Measurements from ENCODE around the gene B3GALT4. TPM values are rescaled to one million over a fixed set of nuclear protein-coding genes. Genes with fewer than 3 reads are reported as not detected.

The B3GALT4 gene
- total RNA-seq, 6 donors from 2014 or later: 20.1 to 29.7 (median 23.2) TPM

DNA sequence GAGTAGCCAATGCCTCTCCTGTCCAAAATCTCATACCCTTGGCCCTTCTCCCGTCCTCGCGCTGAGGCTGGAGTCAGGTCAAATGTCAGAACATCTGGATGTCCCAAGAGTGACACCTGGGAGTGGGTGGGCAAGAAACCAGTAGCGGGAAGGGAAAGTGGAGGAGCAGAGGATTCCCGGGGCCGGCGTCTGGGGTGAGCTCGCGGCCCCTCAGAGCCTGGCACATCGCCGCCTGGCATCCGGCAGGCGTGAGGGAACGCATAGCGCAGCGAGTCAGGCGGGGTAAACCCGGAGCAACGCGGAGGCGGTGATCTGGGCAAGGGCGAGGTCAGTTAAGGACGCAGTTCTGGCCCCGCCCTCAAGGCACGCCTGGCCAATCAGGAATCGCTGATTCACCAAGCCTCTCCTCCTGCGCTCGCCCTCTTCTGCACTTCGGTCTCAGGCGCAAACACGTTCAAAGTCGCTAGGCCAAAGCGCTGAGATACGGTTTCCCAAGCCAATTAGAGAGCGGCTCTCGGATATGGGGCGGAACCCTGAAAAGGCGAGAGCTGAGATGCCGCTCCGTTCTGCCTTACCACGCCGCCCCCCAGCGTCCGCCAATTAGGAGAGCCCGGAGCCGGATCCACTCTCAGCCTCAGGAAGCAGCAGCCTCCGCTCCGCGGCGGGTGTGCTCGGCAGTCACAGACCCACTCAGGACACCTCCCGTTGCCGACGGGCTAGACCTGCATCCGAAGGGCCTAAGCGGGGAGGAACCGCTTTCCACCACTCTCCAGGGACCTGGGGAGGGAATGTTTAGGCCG is 27.8 kb upstream of the B3GALT4 start:
- H3K4me3 ChIP-seq: peak overlapping the region; percentile 44 to 57 (median 53)
- 0% methylated on average over 21 to 58 of the region's 58 CpGs for WGBS, 2 donors
- H3K27ac ChIP-seq: peak overlapping the region; percentile 88 to 97 (median 93)
- H3K4me1 ChIP-seq: peaks cover 23 to 30% (median 25%) of the 10 kb centered on the region in 4 donors
- H3K36me3 ChIP-seq: peaks cover 0 to 4% (median 0%) of the 10 kb centered on the region in 4 donors
- TF ChIP-seq, protein P1, sequence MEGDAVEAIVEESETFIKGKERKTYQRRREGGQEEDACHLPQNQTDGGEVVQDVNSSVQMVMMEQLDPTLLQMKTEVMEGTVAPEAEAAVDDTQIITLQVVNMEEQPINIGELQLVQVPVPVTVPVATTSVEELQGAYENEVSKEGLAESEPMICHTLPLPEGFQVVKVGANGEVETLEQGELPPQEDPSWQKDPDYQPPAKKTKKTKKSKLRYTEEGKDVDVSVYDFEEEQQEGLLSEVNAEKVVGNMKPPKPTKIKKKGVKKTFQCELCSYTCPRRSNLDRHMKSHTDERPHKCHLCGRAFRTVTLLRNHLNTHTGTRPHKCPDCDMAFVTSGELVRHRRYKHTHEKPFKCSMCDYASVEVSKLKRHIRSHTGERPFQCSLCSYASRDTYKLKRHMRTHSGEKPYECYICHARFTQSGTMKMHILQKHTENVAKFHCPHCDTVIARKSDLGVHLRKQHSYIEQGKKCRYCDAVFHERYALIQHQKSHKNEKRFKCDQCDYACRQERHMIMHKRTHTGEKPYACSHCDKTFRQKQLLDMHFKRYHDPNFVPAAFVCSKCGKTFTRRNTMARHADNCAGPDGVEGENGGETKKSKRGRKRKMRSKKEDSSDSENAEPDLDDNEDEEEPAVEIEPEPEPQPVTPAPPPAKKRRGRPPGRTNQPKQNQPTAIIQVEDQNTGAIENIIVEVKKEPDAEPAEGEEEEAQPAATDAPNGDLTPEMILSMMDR (IDR thresholded peaks at IDR 0.05): peak in 3 of 6 experiments; percentile 38 to 43 (median 39)
- TF ChIP-seq POLR2A (IDR thresholded peaks at IDR 0.05): peak in 3 of 4 donors; percentile 75 to 90 (median 82)
- TF ChIP-seq EP300 (IDR thresholded peaks at IDR 0.05): no peak
- TF ChIP-seq POLR2AphosphoS5 (IDR thresholded peaks at IDR 0.05): peak; percentile 44 to 78
- peak; percentile 95 to 98 for DNase-seq
- no peaks in the 10 kb centered on the region for H3K9me3 ChIP-seq
- no peaks in the 10 kb centered on the region for H3K27me3 ChIP-seq
- ATAC-seq (ENCODE audit: low FRiP score in 2 of 2): peak; percentile 98 to 99

DNA sequence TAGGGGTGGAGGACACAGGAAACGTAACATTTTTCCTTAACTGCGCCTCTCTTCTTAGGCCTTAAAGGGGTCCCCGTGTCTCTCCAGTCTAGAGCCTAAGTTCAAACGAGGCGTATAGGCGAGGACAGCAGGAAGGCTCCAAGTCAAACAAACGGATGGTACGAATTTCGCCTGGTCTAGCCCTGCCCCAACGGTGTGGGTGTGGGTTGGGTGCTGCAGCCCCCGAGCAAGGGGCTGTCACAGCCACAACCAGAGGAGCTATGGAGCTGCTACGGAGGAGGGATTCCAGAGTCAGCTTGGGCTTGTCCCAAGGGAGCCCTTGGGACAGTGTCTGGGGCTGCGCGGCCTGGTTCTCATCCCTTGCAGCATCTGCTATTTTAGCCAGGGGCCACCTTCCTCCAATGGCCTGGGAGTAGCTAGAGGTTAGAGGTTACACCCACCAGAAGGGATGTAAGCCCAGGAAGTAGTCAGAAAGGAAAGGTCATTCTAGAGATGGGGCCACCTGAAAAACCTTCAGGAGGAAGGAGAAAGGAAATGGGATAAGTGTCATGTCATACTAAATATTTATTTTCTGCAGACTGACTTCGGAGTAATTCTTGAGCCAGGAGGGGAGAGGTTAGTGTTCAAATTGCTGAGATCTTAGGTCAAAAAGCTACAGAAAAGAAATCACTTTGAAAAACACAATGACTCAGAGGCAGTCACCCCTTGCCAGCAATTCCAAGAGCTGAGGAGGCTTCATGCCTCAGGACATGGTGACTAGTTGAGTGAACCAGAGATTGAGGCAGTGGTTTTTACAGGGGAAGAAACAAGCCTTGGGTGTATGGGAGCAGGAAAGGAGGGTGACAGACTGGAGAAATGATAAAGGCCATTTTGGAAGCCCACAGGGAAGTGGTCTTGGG is 26.9 kb upstream of the B3GALT4 start:
- no peak for ATAC-seq (ENCODE audit: low FRiP score in 2 of 2)
- 17 to 23% methylated on average over 14 to 15 of the region's 15 CpGs for WGBS, 2 donors
- peaks cover 0 to 12% (median 0%) of the 10 kb centered on the region in 4 donors for H3K36me3 ChIP-seq
- no peaks in the 10 kb centered on the region for H3K27me3 ChIP-seq
- no peaks in the 10 kb centered on the region for H3K9me3 ChIP-seq
- H3K4me1 ChIP-seq: peaks cover 23 to 30% (median 25%) of the 10 kb centered on the region in 4 donors
- H3K4me3 ChIP-seq: peak overlapping the region; percentile 44 to 57 (median 53)
- peak overlapping the region; percentile 88 to 97 (median 93) for H3K27ac ChIP-seq
- TF ChIP-seq EP300 (IDR thresholded peaks at IDR 0.05) (no peak), POLR2A (IDR thresholded peaks at IDR 0.05) (peak in 1 of 4 donors; percentile 8), POLR2AphosphoS5 (IDR thresholded peaks at IDR 0.05) (no peak)
- TF ChIP-seq, protein P1 (IDR thresholded peaks at IDR 0.05): no peak
- DNase-seq: no peak

GRCh38 chr6:33250731-33251130 is 26.2 kb upstream of the B3GALT4 start:
- ATAC-seq (ENCODE audit: low FRiP score in 2 of 2) (no peak), DNase-seq (peak in 1 of 2 donors; percentile 60)
- no peaks in the 10 kb centered on the region for H3K27me3 ChIP-seq
- peak overlapping the region in 1 of 4 donors; percentile 12 for H3K27ac ChIP-seq
- WGBS, 2 donors: 97% methylated on average over 13 of the region's 13 CpGs
- H3K36me3 ChIP-seq: peaks cover 0 to 13% (median 0%) of the 10 kb centered on the region in 4 donors
- H3K9me3 ChIP-seq: no peaks in the 10 kb centered on the region
- TF ChIP-seq, protein P1 (IDR thresholded peaks at IDR 0.05): no peak
- TF ChIP-seq EP300 (IDR thresholded peaks at IDR 0.05): no peak
- TF ChIP-seq POLR2AphosphoS5 (IDR thresholded peaks at IDR 0.05): no peak
- no peak for TF ChIP-seq POLR2A (IDR thresholded peaks at IDR 0.05)
- H3K4me3 ChIP-seq: no peak overlapping the region
- peaks cover 23 to 30% (median 25%) of the 10 kb centered on the region in 4 donors for H3K4me1 ChIP-seq

DNA sequence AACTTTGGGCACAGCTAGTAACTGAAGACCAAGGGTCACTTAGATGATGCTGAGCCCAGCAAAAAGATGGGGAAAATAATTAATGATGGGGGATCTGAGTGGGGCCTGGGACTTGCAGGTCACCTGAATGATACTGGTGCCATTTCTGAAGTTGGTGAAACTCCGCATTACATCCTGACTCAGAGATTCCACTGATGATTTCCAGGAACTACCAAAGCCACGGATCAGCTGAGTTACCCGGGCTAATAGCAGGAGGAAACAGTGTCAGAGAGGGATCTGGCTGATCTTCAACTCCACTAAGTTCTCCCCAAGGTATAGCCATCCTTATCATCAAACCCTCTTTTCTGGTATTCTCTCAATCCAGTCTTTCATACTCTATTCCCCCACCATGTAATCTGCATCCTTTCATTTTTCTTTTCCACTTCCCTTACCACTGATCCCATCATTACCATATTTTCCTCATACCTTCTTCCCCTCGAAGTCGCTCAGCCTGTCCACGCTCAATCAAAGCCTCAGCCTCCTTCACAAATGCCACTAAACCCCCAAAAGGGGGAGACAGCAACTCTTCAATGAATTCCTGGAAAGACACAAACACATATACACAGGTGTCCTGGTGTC is 25.4 kb upstream of the B3GALT4 start:
- ATAC-seq (ENCODE audit: low FRiP score in 2 of 2) (no peak), DNase-seq (no peak)
- Histone ChIP-seq H3K9me3 (no peaks in the 10 kb centered on the region), H3K4me1 (peaks cover 23 to 30% (median 25%) of the 10 kb centered on the region in 4 donors), H3K27me3 (no peaks in the 10 kb centered on the region), H3K27ac (no peak overlapping the region), H3K36me3 (peaks cover 0 to 13% (median 0%) of the 10 kb centered on the region in 4 donors), H3K4me3 (no peak overlapping the region)
- TF ChIP-seq POLR2AphosphoS5 (IDR thresholded peaks at IDR 0.05): no peak
- TF ChIP-seq, protein P1 (IDR thresholded peaks at IDR 0.05): no peak
- no peak for TF ChIP-seq POLR2A (IDR thresholded peaks at IDR 0.05)
- TF ChIP-seq EP300 (IDR thresholded peaks at IDR 0.05): no peak
- 78 to 90% methylated on average over 6 of the region's 6 CpGs for WGBS, 2 donors
